Upper lobe of left lung (tissue), 6 donors: ENCODE results near the gene ADAR. TPM values are rescaled to one million over a fixed set of nuclear protein-coding genes. Genes with fewer than 3 reads are reported as not detected.
A peak's percentile ranks its signal among the peaks of the same experiment; 100 is the strongest.

ENCODE experiments used
- ATAC-seq, 2 donors: fragments of 200-7000 bp; cut with Tn5 transposase; one replicate each; pipeline ENCODE4 v1.9.1; 2022; ENCODE audit warnings: mild to moderate bottlenecking in 2 of 2, moderate library complexity in 2 of 2; ENCODE audit not compliant: low FRiP score in 2 of 2
- DNase-seq, 2 donors: peaks; one replicate each; pipeline ENCODE4 v3.0.0-alpha.2; 2019 to 2020
- H3K27ac ChIP-seq, 4 donors: fragments of 200-600 bp; sonication (generic); one replicate each; pipeline ENCODE4 v1.5.1; 2016 to 2019
- H3K27me3 ChIP-seq, 4 donors: fragments of 200-600 bp; sonication (generic); one replicate each; pipeline ENCODE4 v1.5.1; 2017 to 2019
- H3K36me3 ChIP-seq, 4 donors: fragments of 200-600 bp; sonication (generic); one replicate each; pipeline ENCODE4 v1.5.1; 2016 to 2019
- H3K4me1 ChIP-seq, 4 donors: fragments of 200-600 bp; sonication (generic); one replicate each; pipeline ENCODE4 v1.5.1; 2018 to 2019
- H3K4me3 ChIP-seq, 4 donors: fragments of 200-600 bp; sonication (generic); one replicate each; pipeline ENCODE4 v1.5.1; 2017 to 2019; ENCODE audit warnings: mild to moderate bottlenecking in 2 of 4, moderate library complexity in 1 of 4
- H3K9me3 ChIP-seq, 4 donors: fragments of 200-600 bp; sonication (generic); one replicate each; pipeline ENCODE4 v1.5.1; 2018 to 2019
- CTCF ChIP-seq, 6 experiments: fragments of 450-650 bp in 4 of 6; fragments of 200-600 bp in 2 of 6; sonication (generic) in 2 of 6; IDR thresholded peaks; one replicate each; pipeline ENCODE4 v1.5.1; 2016 to 2019; ENCODE audit warnings: antibody characterized with exemption in 6 of 6
- EP300 ChIP-seq, 4 donors: sonication (generic); formaldehyde crosslinking; IDR thresholded peaks; one replicate each; pipeline ENCODE4 v1.5.1; 2017; ENCODE audit warnings: antibody characterized with exemption in 4 of 4, control low read depth in 2 of 4
- POLR2A ChIP-seq, 4 donors: fragments of 450-650 bp; IDR thresholded peaks; one replicate each; pipeline ENCODE4 v1.5.1; 2016 to 2017; ENCODE audit warnings: antibody characterized with exemption in 4 of 4, mild to moderate bottlenecking in 2 of 4
- POLR2AphosphoS5 ChIP-seq, 2 donors: sonication (generic); formaldehyde crosslinking; IDR thresholded peaks; one replicate each; pipeline ENCODE4 v1.5.1; 2017; ENCODE audit warnings: antibody characterized with exemption in 2 of 2
- WGBS, 2 donors: methylation state at CpG; one replicate each; pipeline ENCODE4 v1.1.5; 2017 to 2018; 5-methylcytosine and 5-hydroxymethylcytosine counted together
- total RNA-seq, 6 donors: library from RNA; depleted of rRNA in 4 of 6; stranded (reverse); fragments of >200 nt in 4 of 6; gene quantifications; one replicate each; pipeline versions ENCODE4 v1.1.0 to v1.2.1, GENCODE V29; 2016 to 2021
- donor health status: DM: no; HTN: no; CAD: no; lungs with moderate emphysema.
- donor health status: DM: no; HTN: yes; CAD: no; lungs with severe emphysema.

The ADAR gene
- total RNA-seq, 6 donors from 2014 or later: 113 to 226 (median 156) TPM

- Histone ChIP-seq H3K4me3 (peak overlapping the region; percentile 67 to 99 (median 94)), H3K9me3 (no peaks in the 10 kb centered on the region), H3K4me1 (peaks cover 10 to 35% (median 22%) of the 10 kb centered on the region in 4 donors), H3K36me3 (peaks cover 11 to 14% (median 14%) of the 10 kb centered on the region in 4 donors), H3K27me3 (no peaks in the 10 kb centered on the region), H3K27ac (peak overlapping the region; percentile 84 to 97 (median 91))
- TF ChIP-seq CTCF (IDR thresholded peaks at IDR 0.05): peak; percentile 89 to 95 (median 94)
- TF ChIP-seq POLR2A (IDR thresholded peaks at IDR 0.05): no peak
- TF ChIP-seq EP300 (IDR thresholded peaks at IDR 0.05): no peak
- WGBS, 2 donors: 12 to 13% methylated on average over 12 to 13 of the region's 13 CpGs
- peak in 1 of 2 donors; percentile 92 for DNase-seq
- ATAC-seq: peak; percentile 90 to 91
Measured at GRCh38 chr1:154559466-154560044, 48.4 kb downstream of the ADAR start.

GRCh38 chr1:154558720-154559465 is 49.1 kb downstream of the ADAR start:
- Histone ChIP-seq H3K27ac (peak overlapping the region; percentile 84 to 97 (median 91)), H3K9me3 (no peaks in the 10 kb centered on the region), H3K4me1 (peaks cover 10 to 35% (median 22%) of the 10 kb centered on the region in 4 donors), H3K4me3 (peak overlapping the region; percentile 67 to 99 (median 94)), H3K27me3 (no peaks in the 10 kb centered on the region), H3K36me3 (peaks cover 18 to 21% (median 21%) of the 10 kb centered on the region in 4 donors)
- ATAC-seq (peak; percentile 98), DNase-seq (peak; percentile 99)
- 0% methylated on average over 30 to 43 of the region's 57 CpGs for WGBS, 2 donors
- peak in 1 of 4 donors; percentile 71 for TF ChIP-seq POLR2A (IDR thresholded peaks at IDR 0.05)
- peak; percentile 93 for TF ChIP-seq POLR2AphosphoS5 (IDR thresholded peaks at IDR 0.05)
- peak in 2 of 4 donors; percentile 19 to 92 for TF ChIP-seq EP300 (IDR thresholded peaks at IDR 0.05)
- peak in 1 of 6 experiments; percentile 24 for TF ChIP-seq CTCF (IDR thresholded peaks at IDR 0.05)

DNA sequence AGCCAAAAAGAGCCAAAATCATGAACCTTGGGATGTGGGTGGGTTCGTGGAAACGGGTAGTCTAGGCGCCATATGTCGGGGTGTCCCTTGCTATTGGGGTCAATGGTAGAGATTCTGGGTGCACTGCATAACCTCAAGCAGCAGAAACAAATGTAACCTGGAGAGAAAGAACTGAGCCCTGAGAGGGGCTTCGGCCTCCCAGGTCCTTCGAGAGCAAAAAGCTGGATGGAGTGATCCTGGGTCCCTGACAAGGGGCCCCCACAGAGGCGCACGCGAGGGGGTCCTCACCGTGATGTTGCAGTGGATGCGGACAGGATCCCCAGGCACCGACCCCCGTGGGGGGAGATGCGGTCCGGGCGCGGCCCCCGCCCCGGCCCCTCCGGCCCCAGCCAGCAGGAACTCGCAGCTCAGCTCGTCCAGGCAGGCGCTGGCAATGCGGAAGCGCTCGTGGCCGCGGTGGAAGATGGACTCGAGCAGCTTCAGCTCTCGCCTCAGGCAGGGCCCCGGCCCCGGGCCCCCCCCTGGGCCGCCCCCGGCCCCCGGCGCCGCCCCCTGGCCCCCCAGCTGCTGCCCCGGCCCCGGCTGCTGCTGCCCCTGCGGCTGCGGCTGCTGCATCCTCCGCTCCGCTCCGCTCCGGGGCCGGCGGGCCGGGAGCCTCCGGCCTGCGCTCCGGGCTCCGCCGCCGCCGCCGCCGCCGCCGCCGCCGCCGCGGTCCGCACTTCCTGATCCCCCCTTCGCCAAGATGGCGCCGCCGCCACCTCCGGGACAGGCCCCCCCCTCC is 49.9 kb downstream of the ADAR start, which contains the start of gene UBE2Q1:
Gene UBE2Q1 (minus strand): TSS at position 724 of the 781 bp plus-strand sequence. CDS start 109 bp downstream, at position 615.
- no peak for TF ChIP-seq CTCF (IDR thresholded peaks at IDR 0.05)
- no peak for TF ChIP-seq EP300 (IDR thresholded peaks at IDR 0.05)
- TF ChIP-seq POLR2AphosphoS5 (IDR thresholded peaks at IDR 0.05): no peak
- TF ChIP-seq POLR2A (IDR thresholded peaks at IDR 0.05): no peak
- peaks cover 25 to 29% (median 28%) of the 10 kb centered on the region in 4 donors for H3K36me3 ChIP-seq
- no peaks in the 10 kb centered on the region for H3K27me3 ChIP-seq
- peaks cover 10 to 35% (median 22%) of the 10 kb centered on the region in 4 donors for H3K4me1 ChIP-seq
- ATAC-seq: no peak
- peak within 1 kb of the TSS; percentile 78 to 99 (median 94) for H3K4me3 ChIP-seq
- H3K27ac ChIP-seq: peak within 1 kb of the TSS; percentile 84 to 97 (median 91)
- DNase-seq: peak; percentile 65 to 92
- 1% methylated on average over 4 to 29 of the region's 69 CpGs for WGBS, 2 donors
- H3K9me3 ChIP-seq: no peaks in the 10 kb centered on the region

DNA sequence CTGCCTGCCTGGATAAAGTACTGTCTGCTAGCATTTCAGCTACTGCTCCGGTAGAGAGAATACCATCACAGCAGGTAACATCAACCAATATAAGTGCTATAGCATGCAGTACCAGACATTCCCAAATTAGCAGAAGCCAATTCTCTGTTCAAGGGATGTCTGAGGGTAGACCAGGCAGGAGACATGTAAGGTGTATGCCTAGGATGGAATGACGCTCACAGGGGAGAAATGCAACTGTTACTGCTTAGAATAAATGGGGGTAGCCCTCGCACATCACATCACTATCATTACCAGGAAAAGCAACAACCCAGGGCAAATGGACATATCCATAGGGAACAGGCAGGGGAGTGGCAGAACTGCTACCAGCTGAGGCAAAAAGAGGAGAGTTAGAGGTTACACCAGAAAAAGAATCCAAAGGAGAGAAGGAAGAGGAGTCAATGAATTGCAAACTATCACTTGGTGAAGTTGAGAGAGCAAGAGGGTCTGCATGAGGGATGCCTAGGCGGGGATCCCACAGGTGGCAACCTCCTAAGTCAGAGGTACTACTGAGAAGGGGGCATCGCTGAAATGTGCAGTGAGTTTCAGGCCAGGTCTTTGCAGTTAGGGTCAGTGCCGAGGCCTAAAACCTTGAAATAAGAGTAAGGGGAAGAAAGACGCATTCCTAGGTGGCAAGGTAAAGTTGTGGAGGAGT is 50.6 kb downstream of the ADAR start:
- no peaks in the 10 kb centered on the region for H3K9me3 ChIP-seq
- H3K36me3 ChIP-seq: peaks cover 33 to 36% (median 36%) of the 10 kb centered on the region in 4 donors
- H3K27me3 ChIP-seq: no peaks in the 10 kb centered on the region
- DNase-seq: no peak
- H3K4me1 ChIP-seq: peaks cover 10 to 35% (median 22%) of the 10 kb centered on the region in 4 donors
- TF ChIP-seq POLR2AphosphoS5 (IDR thresholded peaks at IDR 0.05): no peak
- no peak for TF ChIP-seq POLR2A (IDR thresholded peaks at IDR 0.05)
- TF ChIP-seq CTCF (IDR thresholded peaks at IDR 0.05): no peak
- no peak for TF ChIP-seq EP300 (IDR thresholded peaks at IDR 0.05)
- peak overlapping the region; percentile 78 to 99 (median 94) for H3K4me3 ChIP-seq
- H3K27ac ChIP-seq: peak overlapping the region; percentile 84 to 97 (median 91)
- no peak for ATAC-seq
- WGBS, 2 donors: 15 to 22% methylated on average over 7 of the region's 7 CpGs
